NOMO-1 treated with DMSO at 0.1 percent for 48 hours (cell line): ENCODE measurements around the gene IGFLR1.
"Not testable (repeated sequence)": the region's sequence is repeated elsewhere in the genome, so short reads cannot be mapped to it uniquely, and the experiment has no call there.

ENCODE experiments used
- DNase-seq: peaks from one replicate; lab custom pipeline; 2025; ENCODE audit not compliant: unreplicated experiment; lab: John Stamatoyannopoulos, UW

Gene IGFLR1

GRCh38 chr19:35710784-35711723 is 31.2 kb downstream of the IGFLR1 start:
- no peak for DNase-seq

GRCh38 chr19:35708391-35708790 is 33.9 kb downstream of the IGFLR1 start:
- DNase-seq: no peak

GRCh38 chr19:35704218-35704617 is 38.0 kb downstream of the IGFLR1 start, which contains the start of gene ZBTB32:
Gene ZBTB32, plus strand, starts transcription at chr19:35704558. Its CDS starts 10,069 bp downstream, at chr19:35714627.
- DNase-seq: no peak

- DNase-seq: no peak
These were observed 38.9 kb downstream of the IGFLR1 start for GRCh38 chr19:35703343-35703742.

GRCh38 chr19:35702223-35703012 is 39.8 kb downstream of the IGFLR1 start:
- DNase-seq: peak; percentile 94

- no peak for DNase-seq
These were observed 45.4 kb downstream of the IGFLR1 start for GRCh38 chr19:35696835-35697234.

- DNase-seq: no peak
These were observed 46.3 kb downstream of the IGFLR1 start for GRCh38 chr19:35695895-35696422.

- peak; percentile 86 for DNase-seq
These were observed 48.2 kb downstream of the IGFLR1 start for GRCh38 chr19:35693835-35694599.

GRCh38 chr19:35693422-35693821 is 48.8 kb downstream of the IGFLR1 start:
- DNase-seq: no peak

- no peak for DNase-seq
These were observed 50.2 kb downstream of the IGFLR1 start for GRCh38 chr19:35692010-35692409.

- DNase-seq: not testable (repeated sequence)
These were observed 51.1 kb downstream of the IGFLR1 start for GRCh38 chr19:35691106-35691505.

- DNase-seq: no peak
These were observed 52.4 kb downstream of the IGFLR1 start for GRCh38 chr19:35689836-35690235.
